H1 (cell line): ENCODE measurements around the gene ELOVL6. TPM values are rescaled to one million over a fixed set of nuclear protein-coding genes. Genes with fewer than 3 reads are reported as not detected.

Source experiments
- CTCF ChIA-PET: fragments of 300-600 bp; sonication (Branson Sonifier 250); formaldehyde crosslinking; loops from one replicate; lab custom pipeline; 2021; ENCODE audit not compliant: partially characterized antibody; lab: Charles Lee
- POLR2A ChIA-PET: fragments of 300-600 bp; sonication (Branson Sonifier 250); formaldehyde crosslinking; loops from one replicate; lab custom pipeline; 2021; ENCODE audit warnings: inconsistent platforms; ENCODE audit not compliant: partially characterized antibody; lab: Charles Lee
- DNase-seq, 2 experiments: peaks; one replicate each; pipeline versions ENCODE4 v3.0.0 to v3.0.0-alpha.2; 2010 to 2022; ENCODE audit warnings: low spot score in 2 of 2, low read depth in 1 of 2, mixed read lengths in 1 of 2
- FAIRE-seq: peaks from 2 replicates; lab custom pipeline; 2011; peaks lifted over from hg19 to GRCh38; lab: Jason Lieb, UNC
- H2AFZ ChIP-seq: 2 replicates; pipeline ENCODE4 v1.8.1; 2012; ENCODE audit warnings: low read length, inconsistent platforms
- H2AK5ac ChIP-seq: 2 replicates; pipeline ENCODE4 v1.6.1; 2013; ENCODE audit warnings: low read depth, low read length
- H2BK120ac ChIP-seq: replicated peaks from 2 replicates; pipeline ENCODE3; 2013; ENCODE audit warnings: low read depth, low read length, inconsistent platforms
- H2BK12ac ChIP-seq: 2 replicates; pipeline ENCODE4 v1.6.1; 2013; ENCODE audit warnings: low read depth, low read length
- H2BK15ac ChIP-seq: 2 replicates; pipeline ENCODE4 v1.6.1; 2013; ENCODE audit warnings: low read length
- H2BK20ac ChIP-seq: 2 replicates; pipeline ENCODE4 v1.6.1; 2013; ENCODE audit warnings: low read length
- H2BK5ac ChIP-seq: 2 replicates; pipeline ENCODE4 v1.6.1; 2013; ENCODE audit warnings: low read depth, low read length
- H3K14ac ChIP-seq: 2 replicates; pipeline ENCODE4 v1.6.1; 2013; ENCODE audit warnings: inconsistent platforms; ENCODE audit not compliant: insufficient read length
- H3K18ac ChIP-seq: 2 replicates; pipeline ENCODE4 v1.6.1; 2013; ENCODE audit warnings: low read length; ENCODE audit errors: extremely low read depth
- H3K23ac ChIP-seq: 2 replicates; pipeline ENCODE4 v1.6.1; 2013; ENCODE audit warnings: inconsistent platforms; ENCODE audit not compliant: insufficient read length
- H3K23me2 ChIP-seq: 2 replicates; pipeline ENCODE4 v1.6.1; 2013; ENCODE audit warnings: low read depth, low read length
- H3K27ac ChIP-seq: 2 replicates; pipeline ENCODE4 v1.6.1; 2011; ENCODE audit warnings: low read depth, low read length, inconsistent platforms
- H3K27me3 ChIP-seq, 4 experiments: replicated peaks in 1 of 4; 1 replicate in 1 of 4; 2 replicates in 3 of 4; pipeline versions ENCODE4 v1.6.1 to v1.8.1; 2011 to 2013; ENCODE audit warnings: low read length in 3 of 4, mild to moderate bottlenecking in 3 of 4, inconsistent platforms in 2 of 4, mixed read lengths in 2 of 4, moderate library complexity in 1 of 4; ENCODE audit not compliant: control insufficient read depth in 3 of 4, insufficient read depth in 3 of 4; ENCODE audit errors: extremely low read depth in 1 of 4
- H3K36me3 ChIP-seq, 4 experiments: 2 replicates each; pipeline versions ENCODE4 v1.6.1 to v1.8.1; 2011 to 2013; ENCODE audit warnings: mild to moderate bottlenecking in 4 of 4, low read length in 3 of 4, moderate library complexity in 2 of 4, control low read depth in 1 of 4, inconsistent platforms in 1 of 4; ENCODE audit not compliant: insufficient read depth in 4 of 4, control insufficient read depth in 2 of 4
- H3K4ac ChIP-seq: replicated peaks from 2 replicates; pipeline ENCODE3; 2013; ENCODE audit warnings: low read length, low read depth, mixed read lengths, inconsistent platforms; ENCODE audit not compliant: insufficient read length
- H3K4me1 ChIP-seq, 4 experiments: replicated peaks in 1 of 4; 1 replicate in 1 of 4; 2 replicates in 3 of 4; pipeline versions ENCODE4 v1.6.1 to v1.8.1; 2011 to 2013; ENCODE audit warnings: low read length in 3 of 4, inconsistent platforms in 2 of 4, mixed read lengths in 1 of 4; ENCODE audit not compliant: insufficient read depth in 4 of 4, control insufficient read depth in 3 of 4
- H3K4me2 ChIP-seq, 2 experiments: 2 replicates each; pipeline versions ENCODE4 v1.6.1 to v1.8.1; 2011 to 2013; ENCODE audit warnings: low read depth in 2 of 2, low read length in 2 of 2, control low read depth in 1 of 2, inconsistent platforms in 1 of 2, mild to moderate bottlenecking in 1 of 2; ENCODE audit not compliant: insufficient read depth in 1 of 2
- H3K4me3 ChIP-seq, 4 experiments: fragments of 200-600, 300-600 bp in 1 of 4; sonication (generic), shearing (Covaris generic), sonication (Bioruptor Twin) in 1 of 4; 2 replicates each; pipeline versions ENCODE4 v1.5.1 to v1.8.1; 2011 to 2016; ENCODE audit warnings: low read length in 4 of 4, low read depth in 3 of 4, control low read depth in 2 of 4, inconsistent platforms in 2 of 4, mild to moderate bottlenecking in 2 of 4, mixed read lengths in 1 of 4, moderate library complexity in 1 of 4; ENCODE audit not compliant: insufficient read depth in 2 of 4; ENCODE audit errors: extremely low read depth in 1 of 4
- H3K56ac ChIP-seq: replicated peaks from 2 replicates; pipeline ENCODE3; 2013; ENCODE audit warnings: low read depth, mild to moderate bottlenecking, mixed read lengths, low read length, inconsistent platforms; ENCODE audit not compliant: insufficient read length
- H3K79me1 ChIP-seq: 2 replicates; pipeline ENCODE4 v1.6.1; 2013; ENCODE audit warnings: low read depth, low read length, control low read depth
- H3K79me2 ChIP-seq, 2 experiments: 2 replicates each; pipeline versions ENCODE4 v1.6.1 to v1.8.1; 2012 to 2013; ENCODE audit warnings: low read length in 2 of 2, mild to moderate bottlenecking in 2 of 2, inconsistent platforms in 1 of 2; ENCODE audit not compliant: insufficient read depth in 2 of 2, control insufficient read depth in 1 of 2
- H3K9ac ChIP-seq, 4 experiments: replicated peaks in 1 of 4; 1 replicate in 1 of 4; 2 replicates in 3 of 4; pipeline versions ENCODE4 v1.6.1 to v1.8.1; 2011 to 2013; ENCODE audit warnings: low read depth in 3 of 4, low read length in 3 of 4, control low read depth in 2 of 4, mild to moderate bottlenecking in 2 of 4, moderate library complexity in 2 of 4, inconsistent platforms in 1 of 4; ENCODE audit errors: extremely low read depth in 1 of 4
- H3K9me3 ChIP-seq, 2 experiments: 2 replicates each; pipeline versions ENCODE4 v1.6.1 to v1.8.1; 2012 to 2013; ENCODE audit warnings: mild to moderate bottlenecking in 2 of 2, moderate library complexity in 2 of 2, control low read depth in 1 of 2, inconsistent platforms in 1 of 2, low read depth in 1 of 2, low read length in 1 of 2, mixed read lengths in 1 of 2; ENCODE audit not compliant: insufficient read depth in 2 of 2
- H4K20me1 ChIP-seq, 2 experiments: replicated peaks in 1 of 2; 2 replicates each; pipeline versions ENCODE3 to v1.8.1; 2011 to 2013; ENCODE audit warnings: inconsistent platforms in 2 of 2, low read length in 2 of 2, mild to moderate bottlenecking in 1 of 2; ENCODE audit not compliant: insufficient read depth in 2 of 2, control insufficient read depth in 1 of 2
- H4K5ac ChIP-seq: 2 replicates; pipeline ENCODE4 v1.6.1; 2013; ENCODE audit warnings: low read length, low read depth, mixed read lengths, inconsistent platforms; ENCODE audit not compliant: insufficient read length
- H4K8ac ChIP-seq: 2 replicates; pipeline ENCODE4 v1.8.0; 2013; ENCODE audit warnings: mild to moderate bottlenecking, moderate library complexity, low read length, inconsistent platforms; ENCODE audit not compliant: insufficient read depth; ENCODE audit errors: extremely low read depth
- H4K91ac ChIP-seq: replicated peaks from 2 replicates; pipeline ENCODE3; 2013; ENCODE audit warnings: low read length, mixed read lengths, inconsistent platforms; ENCODE audit not compliant: insufficient read length
- CTCF ChIP-seq, 3 experiments: IDR thresholded peaks; 1 replicate in 2 of 3; 2 replicates in 1 of 3; pipeline versions ENCODE4 v1.5.1 to v1.6.1; 2011; ENCODE audit warnings: low read length in 3 of 3, mild to moderate bottlenecking in 3 of 3, inconsistent platforms in 2 of 3, low read depth in 1 of 3, moderate library complexity in 1 of 3; ENCODE audit not compliant: insufficient read depth in 1 of 3; ENCODE audit errors: control extremely low read depth in 1 of 3
- POLR2A ChIP-seq, 2 experiments: IDR thresholded peaks; 1 replicate in 1 of 2; 2 replicates in 1 of 2; pipeline ENCODE4 v1.6.1; 2011; ENCODE audit warnings: low read depth in 2 of 2, low read length in 2 of 2, mild to moderate bottlenecking in 2 of 2; ENCODE audit errors: control extremely low read depth in 1 of 2
- SIN3A ChIP-seq, 2 experiments: IDR thresholded peaks in 1 of 2; conservative IDR thresholded peaks in 1 of 2; 2 replicates each; pipeline ENCODE4 v1.6.1; 2011 to 2012; ENCODE audit warnings: low read length in 2 of 2, improper control_type of control experiment in 1 of 2, low read depth in 1 of 2, mild to moderate bottlenecking in 1 of 2
- SP1 ChIP-seq: IDR thresholded peaks from 2 replicates; pipeline ENCODE4 v1.6.1; 2011; ENCODE audit warnings: low read depth, low read length
- SUZ12 ChIP-seq: fragments of 200-600 bp; sonication (generic); IDR thresholded peaks from 2 replicates; pipeline ENCODE4 v1.6.1; 2012; ENCODE audit warnings: mild to moderate bottlenecking, inconsistent platforms, low read length, moderate library complexity, mixed read lengths
- TBP ChIP-seq: IDR thresholded peaks from 2 replicates; pipeline ENCODE4 v1.6.1; 2011; ENCODE audit warnings: low read depth, low read length, improper control_type of control experiment
- WGBS, 2 experiments: shearing (Covaris generic) in 1 of 2; methylation state at CpG; one replicate each; pipeline versions ENCODE4 v1.1.6 to v1.1.7; 2013 to 2015; ENCODE audit warnings: low lambda C conversion rate in 2 of 2, mixed read lengths in 2 of 2, inconsistent platforms in 1 of 2, low coverage in 1 of 2, missing lambda C conversion rate in 1 of 2; ENCODE audit not compliant: insufficient replicate concordance in 2 of 2, insufficient coverage in 1 of 2, insufficient read length in 1 of 2; ENCODE audit errors: extremely low coverage in 1 of 2, missing lambda C conversion rate in 1 of 2; 5-methylcytosine and 5-hydroxymethylcytosine counted together
- polyA plus RNA-seq, 7 experiments: library from polyadenylated mRNA; depleted of rRNA in 3 of 7; stranded (reverse) in 5 of 7; unstranded in 2 of 7; fragments of >200 nt in 5 of 7; fragments of 200-250 nt in 2 of 7; gene quantifications; 1 replicate in 5 of 7; 2 replicates in 1 of 7; 4 replicates in 1 of 7; pipeline versions ENCODE4 v1.2.1 to v1.2.3, GENCODE V29; 2011 to 2013; ENCODE audit warnings: missing spikeins in 2 of 7, mixed read lengths in 2 of 7
- total RNA-seq: library from RNA; stranded (reverse); fragmentation: NEBNext Ultra II Directional; extraction: Animal tissue kit (Norgen Biotek cat#: 25700); gene quantifications from 2 replicates; pipeline ENCODE4 v1.2.1, GENCODE V29; 2021

ELOVL6 gene
- total and polyA plus RNA-seq, 2 of the 8 experiments (the other 6 are each of a cell fraction or from before 2014, with no cell fraction given) = 27.8 to 86.6 TPM

GRCh38 chr4:110247591-110247990 lies 49.2 kb upstream of the ELOVL6 start:
- Histone ChIP-seq H3K23ac (no peak overlapping the region), H2BK120ac (no peak overlapping the region), H2BK5ac (no peak overlapping the region), H3K36me3 (no peaks in the 10 kb centered on the region), H2BK20ac (no peak overlapping the region), H3K79me1 (no peaks in the 10 kb centered on the region), H3K79me2 (no peaks in the 10 kb centered on the region), H4K5ac (no peak overlapping the region), H4K20me1 (no peaks in the 10 kb centered on the region), H3K27ac (no peak overlapping the region), H3K9ac (no peak overlapping the region), H3K14ac (no peak overlapping the region), H2AFZ (no peak overlapping the region), H3K23me2 (no peaks in the 10 kb centered on the region), H3K4ac (no peak overlapping the region), H3K4me3 (no peak overlapping the region), H3K4me1 (no peaks in the 10 kb centered on the region), H2BK15ac (no peak overlapping the region), H3K9me3 (no peaks in the 10 kb centered on the region), H2AK5ac (no peak overlapping the region), H4K91ac (no peak overlapping the region), H2BK12ac (no peak overlapping the region), H3K56ac (no peak overlapping the region), H3K4me2 (no peak overlapping the region), H3K27me3 (no peaks in the 10 kb centered on the region), H3K18ac (no peak overlapping the region)
- FAIRE-seq (no peak), DNase-seq (no peak)
- ChIA-PET CTCF (interaction anchor here (0.6 to 1.8 kb wide), 6 partner anchors 16 to 262 kb away, joined by 3 to 6 read pairs (median 3); no protein-coding TSS in a partner anchor), POLR2A (no interaction called here)
- 80% methylated on average over 3 of the region's 3 CpGs; no CpG with 5 or more reads in 1 of the 2 experiments for WGBS, 2 experiments
- TF ChIP-seq POLR2A (IDR thresholded peaks at IDR 0.05; ENCODE audit: control extremely low read depth in 1 of 2, low read depth in 2 of 2, low read length in 2 of 2) = no peak
- TF ChIP-seq SIN3A (conservative IDR thresholded peaks at IDR 0.05 in 1 of 2, IDR thresholded peaks at IDR 0.05 in 1 of 2; ENCODE audit: low read depth in 1 of 2, low read length in 2 of 2) = no peak
- no peak for TF ChIP-seq SP1
- TF ChIP-seq SUZ12 = no peak
- no peak for TF ChIP-seq CTCF (IDR thresholded peaks at IDR 0.05; ENCODE audit: control extremely low read depth in 1 of 3, insufficient read depth in 1 of 3, low read depth in 1 of 3, low read length in 3 of 3)
- no peak for TF ChIP-seq TBP
- TF ChIP-seq, all 59 proteins: peak for 0
- no peak overlapping the region for H4K8ac ChIP-seq
